NCI-H1092 (cell line): ENCODE data around the gene PDZD2.
"Not testable (repeated sequence)": the region's sequence is repeated elsewhere in the genome, so short reads cannot be mapped to it uniquely, and the experiment has no call there.

Source experiments
- DNase-seq: peaks from one replicate; lab custom pipeline; 2025; lab: John Stamatoyannopoulos, UW

Gene PDZD2

DNA sequence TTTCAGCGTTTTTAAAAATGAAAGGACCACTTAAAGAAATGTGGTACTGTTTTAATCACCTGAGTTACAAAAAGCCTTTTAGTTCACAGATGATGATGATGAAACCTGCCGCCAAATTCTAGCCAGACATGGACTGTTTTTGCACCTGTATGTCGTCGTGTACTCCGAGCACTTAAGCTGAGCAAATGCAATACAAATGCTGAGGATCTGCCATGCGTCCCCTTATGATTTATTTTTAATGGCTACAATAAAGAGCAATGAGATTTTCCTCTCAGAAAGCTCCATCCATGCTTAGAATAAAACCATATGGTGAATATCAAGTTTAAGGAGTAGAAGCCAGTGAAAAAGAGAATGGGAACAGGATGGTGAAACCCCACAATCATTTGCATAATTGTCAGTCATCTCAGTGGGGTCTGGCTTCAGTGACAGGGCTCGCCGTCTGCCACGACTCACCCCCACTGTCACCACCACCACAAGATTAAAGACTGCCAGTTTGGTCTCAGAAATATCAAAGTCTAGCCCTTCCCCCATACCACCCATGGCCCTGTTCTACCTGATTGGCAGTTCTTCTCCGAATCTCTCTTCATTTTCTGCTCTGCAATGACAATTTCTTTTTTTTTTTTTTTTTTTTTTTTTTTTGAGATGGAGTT lies 375.3 kb downstream of the PDZD2 start:
- no peak for DNase-seq

DNA sequence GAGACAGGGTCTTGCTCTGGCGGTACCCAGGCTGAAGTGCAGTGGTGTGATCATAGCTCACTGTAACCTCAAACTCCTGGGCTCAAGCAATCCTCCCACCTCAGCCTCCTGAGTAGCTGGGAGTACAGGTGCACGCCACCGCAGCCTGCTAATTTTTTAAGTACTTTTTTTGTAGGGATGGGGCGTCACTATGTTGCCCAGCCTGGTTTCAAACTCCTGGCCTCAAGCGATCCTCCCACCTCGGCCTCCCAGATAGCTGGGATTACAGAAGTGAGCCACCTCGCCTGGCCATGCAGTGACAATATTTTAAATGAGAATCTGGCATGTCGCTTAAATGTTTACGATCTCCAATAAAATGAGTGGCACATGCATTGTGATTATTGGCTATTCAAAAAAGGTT lies 376.3 kb downstream of the PDZD2 start:
- not testable (repeated sequence) for DNase-seq

DNA sequence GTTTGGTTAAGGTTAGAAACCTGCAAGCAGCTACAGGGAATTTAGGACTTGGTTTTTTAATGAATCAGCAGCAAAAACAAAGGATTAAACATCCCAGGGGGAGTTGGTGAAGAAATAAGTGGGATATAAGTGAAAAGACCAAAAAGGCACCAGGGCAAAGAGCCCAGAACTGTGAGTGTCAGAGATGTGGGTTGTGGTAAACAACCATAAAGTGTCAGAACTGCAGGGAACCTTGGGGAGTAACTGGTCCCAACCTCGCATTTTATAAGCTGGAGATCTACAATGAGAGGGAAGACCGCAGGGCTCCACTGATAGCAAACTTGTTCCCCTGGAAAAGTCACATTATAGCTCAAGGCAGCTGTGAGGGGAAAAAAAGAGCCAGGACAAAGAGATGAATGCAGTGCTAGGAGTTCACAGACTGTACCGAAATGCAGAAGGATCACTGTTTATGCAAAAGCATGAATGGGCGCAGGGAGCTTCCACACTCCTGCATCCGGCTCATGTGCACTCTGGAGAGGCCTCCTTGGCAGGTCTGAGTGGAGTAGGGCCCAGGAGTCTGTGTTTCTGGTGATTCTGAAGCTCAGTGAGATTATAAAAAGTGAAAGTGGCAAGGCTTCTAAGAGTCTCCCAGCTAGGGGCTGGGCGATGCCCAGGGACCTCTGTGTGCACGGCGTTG lies 378.9 kb downstream of the PDZD2 start:
- no peak for DNase-seq

DNA sequence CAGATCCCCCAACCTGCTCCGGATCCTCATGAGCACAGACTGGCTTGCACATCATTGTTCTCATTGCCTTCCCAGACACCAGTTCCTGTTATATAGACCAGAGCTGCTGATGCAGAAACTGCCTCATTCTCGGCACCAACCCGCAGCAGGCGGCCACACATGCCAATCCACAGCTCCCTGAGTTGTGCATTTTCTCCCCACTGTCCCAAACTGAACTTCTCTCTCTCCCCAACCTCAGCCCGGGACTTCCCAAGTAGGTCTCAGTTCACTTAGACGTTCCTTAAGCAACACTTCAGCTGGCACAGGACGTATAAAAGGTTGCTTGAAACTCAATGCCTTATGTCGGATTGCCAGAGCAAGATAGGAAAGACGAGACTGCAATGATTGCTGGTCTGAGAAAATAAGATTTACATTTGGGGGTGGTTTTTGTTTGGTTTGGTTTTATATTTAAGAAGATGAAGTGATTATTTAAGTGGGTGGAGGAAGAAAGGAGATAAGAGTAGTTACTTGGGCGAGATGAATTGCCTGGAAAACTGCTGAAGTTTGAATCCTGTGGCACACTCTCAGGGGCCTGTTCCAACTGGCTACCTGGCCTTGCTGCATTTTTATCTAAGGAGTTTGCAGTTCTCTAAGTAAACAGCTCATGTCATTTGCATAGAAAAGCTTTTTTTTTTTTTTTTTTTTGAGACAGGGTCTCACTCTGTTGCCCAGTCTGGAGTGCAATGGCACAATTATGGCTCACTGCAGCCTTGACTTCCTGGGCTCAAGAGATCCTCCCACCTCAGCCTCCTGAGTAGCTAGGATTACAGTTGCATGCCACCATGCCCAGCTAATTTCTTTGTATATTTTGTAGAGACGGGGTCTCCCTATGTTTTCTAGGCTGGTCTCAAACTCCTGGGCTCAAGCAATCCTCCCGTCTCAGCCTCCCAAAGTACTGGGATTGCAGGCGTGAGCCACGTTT lies 379.8 kb downstream of the PDZD2 start:
- DNase-seq = no peak

DNA sequence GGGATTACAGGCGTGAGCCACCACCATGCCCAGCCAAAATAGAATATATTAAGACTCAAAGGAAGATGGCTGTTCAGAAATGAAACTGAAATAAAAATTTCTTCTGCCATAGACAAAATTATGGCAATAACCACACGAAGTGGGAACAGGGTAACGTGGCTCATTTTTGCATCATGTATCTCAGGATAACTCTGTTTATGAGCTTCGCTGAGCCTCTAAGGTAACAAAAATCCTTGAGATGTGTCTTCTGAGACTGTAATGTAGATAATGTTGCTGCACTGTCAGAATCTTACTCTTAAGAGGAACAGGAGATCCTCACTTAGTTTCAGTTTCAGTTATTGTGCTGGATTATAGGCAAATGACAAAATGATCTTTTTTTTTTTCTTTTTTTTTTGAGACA lies 381.3 kb downstream of the PDZD2 start:
- no peak for DNase-seq

DNA sequence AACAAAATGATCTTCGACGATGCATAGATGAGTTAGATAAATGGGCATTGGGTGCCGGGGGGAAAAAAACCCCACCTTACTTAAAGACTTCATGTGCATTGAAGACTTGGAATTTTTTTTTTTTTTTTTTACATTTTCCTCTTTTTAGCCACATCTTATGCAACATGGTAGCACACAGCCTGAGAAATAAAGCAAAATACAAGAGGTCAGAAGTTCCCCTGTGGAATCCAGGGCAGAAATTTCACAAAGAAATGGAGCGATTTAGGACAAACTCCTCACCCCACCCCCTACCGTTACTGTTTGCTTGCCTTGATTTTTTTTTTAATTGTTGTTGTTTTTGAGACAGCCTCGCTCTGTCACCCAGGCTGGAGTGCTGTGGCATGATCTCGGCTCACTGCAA lies 382.0 kb downstream of the PDZD2 start:
- no peak for DNase-seq

DNA sequence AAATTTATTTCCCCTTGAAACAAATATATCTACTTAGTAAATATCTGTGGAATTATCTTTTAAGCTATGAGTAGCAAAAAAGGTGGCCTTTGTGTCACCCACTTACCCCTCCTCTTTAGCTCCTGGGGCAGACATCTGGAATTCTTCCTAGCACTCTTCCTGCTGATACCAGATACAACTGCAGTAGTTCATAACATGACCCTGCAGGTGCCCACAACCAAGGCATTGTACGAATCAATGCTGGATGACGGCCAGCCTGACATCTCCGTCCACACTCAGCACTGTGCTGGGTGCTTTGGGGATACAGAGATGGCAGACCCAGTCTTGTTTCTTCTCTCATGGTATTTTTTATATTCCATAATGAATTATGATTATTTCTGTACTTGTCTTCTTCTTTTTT lies 382.8 kb downstream of the PDZD2 start:
- DNase-seq = no peak

DNA sequence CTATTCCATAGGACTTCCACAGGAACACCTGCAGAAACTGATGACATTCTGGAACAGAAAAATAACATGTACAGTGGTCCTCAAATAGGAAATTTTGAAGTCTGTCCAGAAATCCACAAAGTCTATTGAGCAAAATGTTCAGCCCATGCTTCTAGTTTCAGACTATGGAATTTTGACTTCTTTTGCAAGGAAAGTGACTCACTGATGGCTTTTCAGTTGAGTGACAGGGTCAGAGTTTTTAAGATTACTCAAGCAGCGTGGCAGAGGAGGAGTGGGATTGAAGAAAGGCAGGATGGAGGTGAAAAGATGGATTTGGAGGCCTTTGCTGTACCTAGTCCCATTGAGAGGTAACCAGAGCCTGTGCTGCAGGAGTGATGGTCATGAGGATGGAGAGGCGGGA lies 383.7 kb downstream of the PDZD2 start:
- DNase-seq = no peak

DNA sequence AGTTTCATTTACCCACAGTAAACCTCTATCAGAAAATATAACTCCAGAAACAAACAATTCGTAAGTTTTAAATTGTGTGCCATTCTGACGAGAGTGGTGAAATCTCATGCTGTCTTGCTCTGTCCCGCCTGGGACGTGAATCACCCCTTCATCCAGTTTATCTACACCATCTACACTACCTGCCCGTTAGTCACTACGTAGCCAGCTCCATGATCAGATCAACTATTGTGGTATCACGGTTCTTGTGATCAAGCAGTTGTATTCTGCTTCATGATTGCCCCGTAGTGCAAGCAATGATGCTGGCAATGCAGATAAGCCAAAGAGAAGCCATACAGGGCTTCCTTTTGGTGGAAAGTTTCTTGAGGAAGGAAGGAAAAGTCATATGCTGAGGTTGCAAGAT lies 384.9 kb downstream of the PDZD2 start:
- no peak for DNase-seq

DNA sequence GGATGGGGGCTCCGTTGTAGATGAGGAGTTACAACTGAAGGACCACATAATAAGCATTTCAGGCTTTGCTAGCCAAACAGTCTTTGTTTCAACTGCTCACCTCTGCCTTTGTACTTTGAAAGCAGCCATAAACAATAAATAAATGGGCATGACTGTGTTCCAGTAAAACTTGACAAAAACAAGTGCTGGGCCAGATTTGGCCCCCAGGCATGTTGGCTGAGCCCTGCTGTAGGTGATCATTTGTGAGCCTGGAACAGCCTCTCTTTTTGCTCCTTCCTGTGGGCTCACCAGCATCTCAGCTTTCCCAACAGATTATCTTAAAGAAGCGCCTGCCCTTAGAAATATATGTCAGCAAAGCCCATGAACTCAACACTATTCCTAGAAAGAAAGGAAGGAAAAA lies 385.8 kb downstream of the PDZD2 start:
- no peak for DNase-seq

DNA sequence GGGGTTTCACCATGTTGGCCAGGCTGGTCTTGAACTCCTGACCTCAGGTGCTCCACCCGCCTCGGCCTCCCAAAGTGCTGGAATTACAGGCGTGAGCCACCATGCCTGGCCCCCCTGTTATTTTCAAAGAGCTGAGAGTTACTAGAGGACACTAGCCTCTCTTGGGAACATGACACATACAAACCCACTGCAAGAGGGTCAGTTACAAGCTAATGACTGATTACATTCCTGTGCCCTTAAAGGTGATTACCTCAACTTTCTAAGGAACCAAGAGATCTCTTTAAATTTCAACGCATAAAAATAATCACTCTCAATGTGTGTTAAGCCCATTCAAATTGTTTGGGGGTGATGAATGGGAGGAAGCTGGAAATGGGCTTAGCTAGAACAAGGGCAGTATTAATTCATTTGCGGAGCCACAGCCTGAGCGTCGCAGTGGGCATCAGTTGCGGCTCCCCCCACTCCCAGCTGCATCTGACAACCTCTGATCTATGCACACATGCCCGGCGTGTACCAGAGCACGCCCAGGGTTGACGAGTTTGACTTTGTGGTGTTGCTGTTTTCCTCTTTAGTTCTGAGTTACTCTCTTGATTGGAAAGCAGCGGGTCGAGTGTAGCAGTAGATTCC lies 388.3 kb downstream of the PDZD2 start:
- no peak for DNase-seq

DNA sequence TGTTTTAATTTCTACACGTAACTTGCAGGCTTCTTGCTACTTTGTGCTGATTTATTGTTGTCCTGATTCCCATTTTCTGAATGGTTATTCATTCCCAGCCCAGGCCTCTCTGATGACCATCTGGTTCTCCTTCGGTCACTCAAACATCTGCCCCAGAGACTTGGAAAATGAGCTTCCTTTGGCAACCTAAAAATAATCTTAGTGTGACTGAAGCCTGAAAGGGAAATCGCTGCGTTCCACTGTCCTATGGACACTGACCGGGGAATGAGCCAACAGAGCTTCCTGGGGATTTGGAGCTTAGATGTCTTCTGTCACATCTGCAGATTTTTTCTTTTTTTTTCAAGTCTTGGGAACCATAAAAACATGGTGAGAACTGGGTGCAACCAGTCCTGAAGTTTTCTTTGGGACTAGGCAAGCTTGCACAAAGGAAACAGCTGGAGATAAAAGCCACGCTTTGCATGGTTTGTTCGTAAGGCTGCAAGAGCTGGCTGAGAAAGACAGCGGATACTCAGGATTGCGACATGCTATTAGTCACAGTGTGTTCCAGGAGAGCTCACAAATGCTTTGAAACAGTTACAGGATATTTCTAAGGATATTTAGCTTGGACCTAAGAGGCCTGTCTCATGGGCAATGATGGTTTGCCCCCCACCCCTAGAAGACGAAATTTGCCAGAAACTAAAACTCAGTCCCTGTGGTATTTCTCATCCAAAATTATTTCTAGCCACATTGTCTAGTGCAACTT lies 389.0 kb downstream of the PDZD2 start:
- DNase-seq = no peak

DNA sequence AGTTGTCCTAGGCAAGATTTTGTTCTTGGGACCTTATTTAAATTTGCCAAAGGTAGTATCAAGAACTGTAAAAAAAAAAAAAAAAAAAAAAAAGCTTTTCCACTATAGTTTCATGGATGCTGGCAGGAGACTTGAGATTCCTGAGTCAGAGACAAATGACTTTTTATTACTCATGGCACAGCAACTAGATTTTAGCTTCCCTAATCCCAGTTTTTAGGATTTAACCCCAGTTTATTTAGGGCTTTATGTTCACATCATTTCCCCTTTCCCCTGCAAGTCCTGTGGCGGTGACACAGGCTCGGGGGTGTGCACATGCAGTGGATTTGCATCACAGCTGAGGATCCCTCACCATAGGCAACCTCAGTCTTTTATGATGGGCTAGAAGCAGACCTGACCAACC lies 390.3 kb downstream of the PDZD2 start:
- no peak for DNase-seq

DNA sequence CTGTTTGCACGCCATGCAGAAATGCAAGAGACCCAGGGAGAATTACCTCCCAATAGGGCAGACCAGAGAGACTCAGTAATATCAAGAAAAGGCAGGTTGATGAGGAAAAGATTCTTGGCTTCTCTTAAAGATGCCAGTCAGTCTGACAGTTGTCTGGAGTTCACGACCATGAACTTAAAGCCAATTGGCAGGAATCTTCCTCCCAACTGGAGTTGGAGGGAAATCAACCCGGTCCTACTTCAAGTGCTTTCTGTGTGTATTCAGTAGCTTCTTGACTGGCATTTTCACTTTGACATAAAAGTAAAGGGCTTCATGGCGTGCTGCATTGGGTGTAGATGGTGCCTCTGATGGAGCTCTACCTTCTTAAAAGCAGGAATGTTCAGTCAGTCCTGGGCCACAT lies 390.9 kb downstream of the PDZD2 start:
- no peak for DNase-seq

DNA sequence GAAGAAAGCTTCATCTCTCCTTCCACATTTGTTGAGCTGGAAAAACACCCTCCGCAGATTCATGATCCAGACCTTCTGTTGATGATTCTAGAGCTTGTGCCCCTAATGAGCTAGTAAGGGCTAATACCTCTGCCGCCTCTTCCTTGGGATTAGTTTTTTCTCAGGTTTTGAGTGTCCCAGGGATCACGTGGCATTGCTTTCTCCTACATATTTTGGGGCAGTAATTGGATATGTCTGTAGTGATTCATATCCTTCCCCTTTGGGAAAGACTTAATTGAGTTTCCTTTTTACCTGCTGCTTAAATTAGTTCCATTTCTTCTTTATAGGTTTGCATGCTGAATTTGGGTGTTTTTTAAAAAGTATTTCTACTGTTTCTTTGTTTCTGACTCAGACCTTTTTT lies 391.3 kb downstream of the PDZD2 start:
- DNase-seq = no peak

DNA sequence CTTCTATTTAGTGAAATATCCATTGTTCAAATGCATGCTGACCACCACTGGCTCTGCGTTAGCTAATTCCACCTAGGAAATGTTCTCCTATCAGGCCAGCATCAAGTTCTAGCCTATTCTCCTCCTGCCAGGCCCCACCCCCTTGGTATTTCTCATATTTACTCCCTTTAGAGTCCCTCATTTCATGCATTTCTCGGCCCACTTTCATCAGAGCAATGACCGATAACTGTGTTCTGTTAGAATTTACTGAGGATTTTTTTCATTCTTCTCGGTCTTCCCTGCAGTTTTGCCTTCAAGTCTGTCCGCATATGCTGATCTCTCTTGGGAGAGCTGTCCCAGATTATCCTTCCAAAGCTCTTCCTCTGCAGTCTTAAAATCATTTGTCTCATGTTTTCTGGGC lies 391.8 kb downstream of the PDZD2 start:
- DNase-seq = no peak

DNA sequence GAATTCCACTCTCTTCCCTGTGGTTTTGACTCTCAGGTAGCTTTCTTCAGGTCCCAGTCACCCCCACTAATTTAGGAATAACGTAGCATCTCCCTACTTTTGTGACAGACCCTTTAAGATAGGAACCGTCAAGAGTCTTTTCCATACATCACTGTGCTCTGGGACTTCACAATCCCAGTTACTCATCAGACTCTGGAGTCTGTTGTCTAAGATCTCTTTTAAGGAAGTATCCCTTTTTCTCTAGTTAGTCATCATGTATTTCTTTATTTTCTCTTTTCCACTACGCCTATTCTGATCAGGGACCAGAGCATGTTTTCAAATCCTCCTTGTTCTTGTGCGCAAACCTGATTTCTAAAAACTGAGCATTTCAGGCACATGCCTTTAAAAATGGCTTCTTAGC lies 392.2 kb downstream of the PDZD2 start:
- no peak for DNase-seq

DNA sequence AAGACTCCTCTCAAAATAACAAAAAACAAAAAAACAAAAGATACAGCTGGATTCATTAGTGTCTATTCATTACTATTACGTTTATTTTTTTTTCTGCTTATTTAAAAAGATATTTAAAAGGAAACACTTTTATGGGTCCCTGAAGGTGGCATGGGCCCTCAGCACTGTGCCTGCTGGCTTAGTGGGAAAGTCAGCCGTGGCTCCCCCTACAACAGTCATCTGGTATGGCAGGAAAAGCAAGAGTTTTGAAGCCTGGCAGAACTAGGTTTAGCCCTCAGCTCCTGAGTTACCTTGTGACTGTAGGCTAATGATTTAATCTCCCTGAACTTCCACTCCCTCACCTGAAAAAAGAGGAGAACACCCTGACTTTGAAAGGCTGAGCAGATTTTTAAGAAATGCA lies 399.6 kb downstream of the PDZD2 start:
- DNase-seq = no peak

DNA sequence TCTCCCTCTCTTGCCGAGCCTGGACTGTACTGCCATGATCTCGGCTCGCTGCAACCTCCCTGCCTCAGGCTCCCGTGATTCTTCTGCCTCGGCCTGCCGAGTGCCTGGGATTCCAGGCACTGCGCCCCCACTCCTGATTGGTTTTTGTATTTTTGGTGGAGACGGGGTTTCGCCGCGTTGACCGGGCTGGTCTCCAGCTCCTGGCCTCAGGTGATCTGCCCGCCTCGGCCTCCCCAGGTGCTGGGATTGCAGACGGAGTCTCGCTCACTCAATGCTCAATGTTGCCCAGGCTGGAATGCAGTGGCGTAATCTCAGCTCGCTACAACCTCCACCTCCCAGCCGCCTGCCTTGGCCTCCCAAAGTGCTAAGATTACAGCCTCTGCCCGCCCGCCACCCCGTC lies 400.2 kb downstream of the PDZD2 start:
- not testable (repeated sequence) for DNase-seq

DNA sequence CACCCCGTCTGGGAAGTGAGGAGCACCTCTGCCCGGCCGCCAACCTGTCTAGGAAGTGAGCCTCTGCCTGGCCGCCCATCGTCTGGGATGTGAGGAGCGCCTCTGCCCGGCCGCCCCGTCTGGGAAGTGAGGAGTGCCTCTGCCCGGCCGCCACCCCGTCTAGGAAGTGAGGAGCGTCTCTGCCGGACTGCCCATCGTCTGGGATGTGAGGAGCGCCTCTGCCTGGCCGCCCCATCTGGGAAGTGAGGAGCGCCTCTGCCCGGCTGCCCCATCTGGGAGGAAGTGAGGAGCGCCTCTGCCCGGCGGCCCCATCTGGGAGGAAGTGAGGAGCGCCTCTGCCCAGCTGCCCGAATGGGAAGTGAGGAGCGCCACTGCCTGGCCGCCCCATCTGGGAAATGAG lies 400.7 kb downstream of the PDZD2 start:
- not testable (repeated sequence) for DNase-seq

DNA sequence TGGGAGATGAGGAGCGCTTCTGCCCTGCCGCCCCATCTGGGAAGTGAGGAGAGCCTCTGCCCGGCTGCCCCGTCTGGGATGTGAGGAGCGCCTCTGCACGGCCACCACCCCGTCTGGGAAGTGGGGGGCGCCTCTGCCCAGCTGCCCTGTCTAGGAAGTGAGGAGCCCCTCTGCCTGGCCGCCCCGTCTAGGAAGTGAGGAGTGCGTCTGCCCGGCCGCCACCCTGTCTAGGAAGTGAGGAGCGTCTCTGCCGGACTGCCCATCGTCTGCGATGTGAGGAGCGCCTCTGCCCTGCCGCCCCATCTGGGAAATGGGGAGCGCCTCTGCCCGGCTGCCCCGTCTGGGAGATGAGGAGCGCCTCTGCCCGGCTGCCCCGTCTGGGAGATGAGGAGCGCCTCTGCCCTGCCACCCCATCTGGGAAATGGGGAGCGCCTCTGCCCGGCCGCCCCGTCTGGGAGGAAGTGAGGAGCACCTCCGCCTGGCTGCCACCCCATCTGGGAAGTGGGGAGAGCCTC lies 401.3 kb downstream of the PDZD2 start:
- not testable (repeated sequence) for DNase-seq

DNA sequence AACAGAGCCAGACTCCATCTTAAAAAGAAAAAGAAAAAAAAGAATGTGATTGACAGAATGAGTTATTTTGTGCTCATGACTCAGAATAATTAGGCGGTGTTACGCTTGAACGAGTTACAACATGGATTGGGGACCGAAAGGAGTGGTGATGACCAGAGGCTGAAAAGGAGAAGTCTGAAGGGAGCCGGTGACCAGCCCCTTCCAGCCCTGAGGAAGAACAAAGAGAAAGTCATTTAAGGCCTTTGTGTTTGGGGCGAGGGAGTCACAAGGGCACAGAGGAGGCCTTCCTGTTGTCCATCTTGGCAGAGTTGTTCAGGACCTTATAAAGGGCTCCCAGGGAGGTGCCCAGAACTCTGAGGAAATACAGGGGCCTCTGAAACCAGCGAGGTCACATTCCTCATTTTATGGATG lies 403.6 kb downstream of the PDZD2 start:
- no peak for DNase-seq
